ENCODE measurements around the gene PPP2R2C.

Gene PPP2R2C

GRCh38 chr4:6404611-6405396, 67.6 kb downstream of the PPP2R2C start:
- no peak for DNase-seq (ENCODE audit: low spot score)

GRCh38 chr4:6403400-6403685, 69.1 kb downstream of the PPP2R2C start:
- DNase-seq (ENCODE audit: low spot score), result no peak

- no peak for DNase-seq (ENCODE audit: low spot score)
These were observed 69.6 kb downstream of the PPP2R2C start for GRCh38 chr4:6402566-6403399.

GRCh38 chr4:6401797-6402196, 70.6 kb downstream of the PPP2R2C start:
- DNase-seq (ENCODE audit: low spot score), result no peak

GRCh38 chr4:6396696-6397236, 75.6 kb downstream of the PPP2R2C start:
- no peak for DNase-seq (ENCODE audit: low spot score)

GRCh38 chr4:6395466-6396228, 76.8 kb downstream of the PPP2R2C start:
- DNase-seq (ENCODE audit: low spot score), result no peak

- DNase-seq (ENCODE audit: low spot score), result no peak
These were observed 77.7 kb downstream of the PPP2R2C start for GRCh38 chr4:6394671-6395081.

GRCh38 chr4:6393544-6394475, 78.6 kb downstream of the PPP2R2C start:
- DNase-seq (ENCODE audit: low spot score), result no peak

- DNase-seq (ENCODE audit: low spot score), result no peak
These were observed 79.3 kb downstream of the PPP2R2C start for GRCh38 chr4:6393066-6393465.

GRCh38 chr4:6392407-6392806, 80.0 kb downstream of the PPP2R2C start:
- no peak for DNase-seq (ENCODE audit: low spot score)

- DNase-seq (ENCODE audit: low spot score), result no peak
These were observed 80.6 kb downstream of the PPP2R2C start for GRCh38 chr4:6391852-6392188.

GRCh38 chr4:6391186-6391851, 81.1 kb downstream of the PPP2R2C start:
- DNase-seq (ENCODE audit: low spot score), result no peak

GRCh38 chr4:6390356-6390755, 82.1 kb downstream of the PPP2R2C start:
- no peak for DNase-seq (ENCODE audit: low spot score)

GRCh38 chr4:6389142-6389825, 83.1 kb downstream of the PPP2R2C start:
- DNase-seq (ENCODE audit: low spot score), result no peak

GRCh38 chr4:6388713-6389112, 83.7 kb downstream of the PPP2R2C start:
- DNase-seq (ENCODE audit: low spot score), result no peak

- DNase-seq (ENCODE audit: low spot score), result no peak
These were observed 84.5 kb downstream of the PPP2R2C start for GRCh38 chr4:6387946-6388345.

GRCh38 chr4:6386091-6386490, 86.3 kb downstream of the PPP2R2C start:
- no peak for DNase-seq (ENCODE audit: low spot score)

GRCh38 chr4:6385288-6385687, 87.1 kb downstream of the PPP2R2C start:
- DNase-seq (ENCODE audit: low spot score), result no peak

GRCh38 chr4:6384541-6384940, 87.9 kb downstream of the PPP2R2C start:
- DNase-seq (ENCODE audit: low spot score), result no peak

- no peak for DNase-seq (ENCODE audit: low spot score)
These were observed 88.5 kb downstream of the PPP2R2C start for GRCh38 chr4:6383929-6384328.

Data from germinal center (tissue), 1 donor.